Panc1 (cell line): Measurements from ENCODE around the gene TRIM17. TPM values are rescaled to one million over a fixed set of nuclear protein-coding genes. Genes with fewer than 3 reads are reported as not detected.

Source experiments
- ATAC-seq: fragments of 200-7000 bp; cut with Tn5 transposase; 2 replicates; pipeline ENCODE4 v1.9.1; 2020; ENCODE audit warnings: mild to moderate bottlenecking, moderate library complexity
- BruUV-seq: library from RNA; stranded (reverse); fragments of 400-500 nt; replicated peaks from 2 replicates; lab custom pipeline; 2021; lab: Mats Ljungman, UMichigan
- CTCF ChIA-PET: fragments of 300-600 bp; sonication (Branson Sonifier 250); formaldehyde crosslinking; loops from one replicate; lab custom pipeline; 2022; ENCODE audit warnings: antibody characterized with exemption; lab: Charles Lee
- POLR2A ChIA-PET: fragments of 300-600 bp; sonication (Branson Sonifier 250); formaldehyde crosslinking; loops from one replicate; lab custom pipeline; 2022; ENCODE audit warnings: antibody characterized with exemption; lab: Charles Lee
- DNase-seq: peaks from one replicate; pipeline ENCODE4 v3.0.0-alpha.2; 2010; ENCODE audit warnings: low read depth, low spot score
- H3K27ac ChIP-seq: 2 replicates; pipeline ENCODE4 v1.5.1; 2011; ENCODE audit warnings: mild to moderate bottlenecking, low read length, inconsistent platforms
- H3K27me3 ChIP-seq: fragments of 200-500 bp; sonication (Bioruptor generic); 2 replicates; pipeline ENCODE4 v1.6.0; 2014; ENCODE audit warnings: low read length, inconsistent platforms; ENCODE audit not compliant: control insufficient read depth, insufficient read depth
- H3K36me3 ChIP-seq: fragments of 200-500 bp; sonication (Bioruptor generic); 2 replicates; pipeline ENCODE4 v1.5.1; 2014; ENCODE audit warnings: inconsistent platforms, mild to moderate bottlenecking, low read length, moderate library complexity; ENCODE audit not compliant: control insufficient read depth, insufficient read depth
- H3K4me1 ChIP-seq: 2 replicates; pipeline ENCODE4 v1.5.1; 2011; ENCODE audit warnings: inconsistent platforms, mild to moderate bottlenecking, low read length, moderate library complexity; ENCODE audit not compliant: control insufficient read depth, insufficient read depth
- H3K4me3 ChIP-seq, 2 experiments: 2 replicates each; pipeline ENCODE4 v1.5.1; 2011 to 2012; ENCODE audit warnings: low read depth in 2 of 2, low read length in 2 of 2, mild to moderate bottlenecking in 2 of 2, inconsistent platforms in 1 of 2, moderate library complexity in 1 of 2
- H3K9me3 ChIP-seq: fragments of 200-500 bp; sonication (Bioruptor generic); 2 replicates; pipeline ENCODE4 v1.5.1; 2014; ENCODE audit warnings: low read depth, mild to moderate bottlenecking, inconsistent platforms, low read length, moderate library complexity; ENCODE audit not compliant: control insufficient read depth, insufficient read depth
- POLR2AphosphoS5 ChIP-seq: IDR thresholded peaks from 2 replicates; pipeline ENCODE4 v1.6.1; 2012; ENCODE audit warnings: mild to moderate bottlenecking, low read depth, low read length, moderate library complexity
- SIN3A ChIP-seq: IDR thresholded peaks from 2 replicates; pipeline ENCODE4 v1.6.1; 2012; ENCODE audit warnings: low read depth, mild to moderate bottlenecking, low read length, moderate library complexity, borderline replicate concordance; ENCODE audit not compliant: insufficient read depth
- TCF7L2 ChIP-seq: IDR thresholded peaks from 2 replicates; pipeline ENCODE4 v1.6.1; 2011; ENCODE audit warnings: mild to moderate bottlenecking, low read depth, low read length, inconsistent platforms
- in situ Hi-C: cut with HindIII; loops from 2 replicates; pipeline ENCODE4 v1.10.0; 2016; ENCODE audit warnings: low sequenced_read_pairs, low pct_unique_long_range_greater_than_20kb
- intact Hi-C: fragments of 100-400 bp; cut with micrococcal nuclease; formaldehyde crosslinking; loops from one replicate; pipeline ENCODE4 v1.10.0; 2022; ENCODE audit not compliant: unreplicated experiment
- total RNA-seq: library from RNA; stranded (reverse); gene quantifications from one replicate; pipeline ENCODE4 v1.2.1, GENCODE V29; 2021; ENCODE audit not compliant: unreplicated experiment
- TF ChIP-seq, protein P1 (sequence below), 2 experiments: IDR thresholded peaks; 2 replicates each; pipeline ENCODE4 v1.6.1; 2011 to 2012; ENCODE audit warnings: low read depth in 2 of 2, control low read depth in 1 of 2, low read length in 1 of 2, mild to moderate bottlenecking in 1 of 2, moderate library complexity in 1 of 2; ENCODE audit not compliant: insufficient read depth in 1 of 2
- TF ChIP-seq, protein P2 (sequence below): fragments of 450-650 bp; IDR thresholded peaks from 2 replicates; pipeline ENCODE4 v1.5.1; 2017; ENCODE audit warnings: mild to moderate bottlenecking

TRIM17 gene
- total RNA-seq, 1 experiment from 2014 or later = 1.2 TPM

DNA sequence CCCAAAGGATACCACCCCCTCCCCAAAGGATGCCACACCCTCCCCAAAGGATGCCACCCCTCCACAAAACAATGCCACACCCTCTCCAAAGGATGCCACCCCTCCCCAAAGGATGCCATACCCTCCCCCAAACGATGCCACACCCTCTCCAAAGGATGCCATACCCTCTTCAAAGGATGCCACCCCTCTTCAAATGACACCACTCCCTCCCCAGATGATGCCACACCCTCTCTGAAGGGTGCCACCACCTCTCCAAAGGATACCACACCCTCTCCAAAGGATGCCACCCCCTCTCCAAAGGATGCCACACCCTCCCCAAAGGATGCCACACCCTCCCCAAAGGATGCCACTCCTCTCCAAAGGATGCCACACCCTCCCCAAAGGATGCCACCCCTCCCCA lies 21.6 kb upstream of the TRIM17 start:
- Histone ChIP-seq H3K4me3 (no peak overlapping the region), H3K36me3 (no peaks in the 10 kb centered on the region), H3K9me3 (no peaks in the 10 kb centered on the region), H3K27ac (no peak overlapping the region), H3K27me3 (0 out of 2 replicates have a peak, but pooled peaks cover 2% of the 10 kb centered on the region), H3K4me1 (no peaks in the 10 kb centered on the region; the same call in 1 of the 2 replicates)
- ATAC-seq = no peak
- ChIA-PET POLR2A (no interaction called here), CTCF (no interaction called here)
- intact Hi-C loops (no loop called here), in situ Hi-C loops (no loop called here)
- no TSS peak for BruUV-seq
- no peak for DNase-seq
- TF ChIP-seq TCF7L2 (no peak), POLR2AphosphoS5 (no peak), SIN3A (no peak)
- TF ChIP-seq, protein P1, sequence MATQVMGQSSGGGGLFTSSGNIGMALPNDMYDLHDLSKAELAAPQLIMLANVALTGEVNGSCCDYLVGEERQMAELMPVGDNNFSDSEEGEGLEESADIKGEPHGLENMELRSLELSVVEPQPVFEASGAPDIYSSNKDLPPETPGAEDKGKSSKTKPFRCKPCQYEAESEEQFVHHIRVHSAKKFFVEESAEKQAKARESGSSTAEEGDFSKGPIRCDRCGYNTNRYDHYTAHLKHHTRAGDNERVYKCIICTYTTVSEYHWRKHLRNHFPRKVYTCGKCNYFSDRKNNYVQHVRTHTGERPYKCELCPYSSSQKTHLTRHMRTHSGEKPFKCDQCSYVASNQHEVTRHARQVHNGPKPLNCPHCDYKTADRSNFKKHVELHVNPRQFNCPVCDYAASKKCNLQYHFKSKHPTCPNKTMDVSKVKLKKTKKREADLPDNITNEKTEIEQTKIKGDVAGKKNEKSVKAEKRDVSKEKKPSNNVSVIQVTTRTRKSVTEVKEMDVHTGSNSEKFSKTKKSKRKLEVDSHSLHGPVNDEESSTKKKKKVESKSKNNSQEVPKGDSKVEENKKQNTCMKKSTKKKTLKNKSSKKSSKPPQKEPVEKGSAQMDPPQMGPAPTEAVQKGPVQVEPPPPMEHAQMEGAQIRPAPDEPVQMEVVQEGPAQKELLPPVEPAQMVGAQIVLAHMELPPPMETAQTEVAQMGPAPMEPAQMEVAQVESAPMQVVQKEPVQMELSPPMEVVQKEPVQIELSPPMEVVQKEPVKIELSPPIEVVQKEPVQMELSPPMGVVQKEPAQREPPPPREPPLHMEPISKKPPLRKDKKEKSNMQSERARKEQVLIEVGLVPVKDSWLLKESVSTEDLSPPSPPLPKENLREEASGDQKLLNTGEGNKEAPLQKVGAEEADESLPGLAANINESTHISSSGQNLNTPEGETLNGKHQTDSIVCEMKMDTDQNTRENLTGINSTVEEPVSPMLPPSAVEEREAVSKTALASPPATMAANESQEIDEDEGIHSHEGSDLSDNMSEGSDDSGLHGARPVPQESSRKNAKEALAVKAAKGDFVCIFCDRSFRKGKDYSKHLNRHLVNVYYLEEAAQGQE (IDR thresholded peaks at IDR 0.05; ENCODE audit: insufficient read depth in 1 of 2, low read depth in 2 of 2, low read length in 1 of 2) = no peak
- TF ChIP-seq, protein P2, sequence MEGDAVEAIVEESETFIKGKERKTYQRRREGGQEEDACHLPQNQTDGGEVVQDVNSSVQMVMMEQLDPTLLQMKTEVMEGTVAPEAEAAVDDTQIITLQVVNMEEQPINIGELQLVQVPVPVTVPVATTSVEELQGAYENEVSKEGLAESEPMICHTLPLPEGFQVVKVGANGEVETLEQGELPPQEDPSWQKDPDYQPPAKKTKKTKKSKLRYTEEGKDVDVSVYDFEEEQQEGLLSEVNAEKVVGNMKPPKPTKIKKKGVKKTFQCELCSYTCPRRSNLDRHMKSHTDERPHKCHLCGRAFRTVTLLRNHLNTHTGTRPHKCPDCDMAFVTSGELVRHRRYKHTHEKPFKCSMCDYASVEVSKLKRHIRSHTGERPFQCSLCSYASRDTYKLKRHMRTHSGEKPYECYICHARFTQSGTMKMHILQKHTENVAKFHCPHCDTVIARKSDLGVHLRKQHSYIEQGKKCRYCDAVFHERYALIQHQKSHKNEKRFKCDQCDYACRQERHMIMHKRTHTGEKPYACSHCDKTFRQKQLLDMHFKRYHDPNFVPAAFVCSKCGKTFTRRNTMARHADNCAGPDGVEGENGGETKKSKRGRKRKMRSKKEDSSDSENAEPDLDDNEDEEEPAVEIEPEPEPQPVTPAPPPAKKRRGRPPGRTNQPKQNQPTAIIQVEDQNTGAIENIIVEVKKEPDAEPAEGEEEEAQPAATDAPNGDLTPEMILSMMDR = no peak

DNA sequence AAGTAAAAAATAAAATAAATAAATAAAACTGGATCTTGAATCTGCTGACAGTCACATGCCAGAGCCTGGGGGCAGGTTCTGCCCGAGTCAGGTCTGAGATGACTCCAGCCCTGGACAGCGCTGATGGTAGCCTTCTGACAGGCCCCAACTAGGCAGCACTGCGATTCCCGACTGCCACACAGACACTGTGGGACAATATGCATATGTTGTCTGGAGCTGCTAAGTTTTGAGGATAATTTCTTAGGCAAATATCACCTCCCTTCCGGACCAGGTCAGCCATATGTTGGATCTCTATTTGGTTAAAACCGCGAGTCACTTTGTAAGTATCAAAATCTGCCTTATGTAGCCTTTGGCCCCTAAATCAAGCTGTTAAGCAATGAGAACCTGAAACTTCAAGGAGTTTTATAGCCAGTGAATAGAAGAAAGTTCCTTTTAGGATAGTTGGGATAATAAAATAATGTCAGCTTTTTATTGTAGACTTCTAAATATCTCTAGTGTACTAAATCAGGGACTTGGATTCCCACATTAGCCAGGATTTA lies 20.8 kb upstream of the TRIM17 start:
- Histone ChIP-seq H3K27me3 (0 out of 2 replicates have a peak, but pooled peaks cover 2% of the 10 kb centered on the region), H3K36me3 (no peaks in the 10 kb centered on the region), H3K4me3 (no peak overlapping the region), H3K9me3 (no peaks in the 10 kb centered on the region), H3K27ac (no peak overlapping the region), H3K4me1 (no peaks in the 10 kb centered on the region; the same call in 1 of the 2 replicates)
- in situ Hi-C loops (no loop called here), intact Hi-C loops (no loop called here)
- TF ChIP-seq TCF7L2 = no peak
- TF ChIP-seq, protein P2 = no peak
- no peak for TF ChIP-seq POLR2AphosphoS5
- TF ChIP-seq, protein P1 (IDR thresholded peaks at IDR 0.05; ENCODE audit: insufficient read depth in 1 of 2, low read depth in 2 of 2, low read length in 1 of 2) = no peak
- TF ChIP-seq SIN3A = no peak
- no peak for ATAC-seq
- CTCF ChIA-PET = no interaction called here
- POLR2A ChIA-PET = no interaction called here
- BruUV-seq = no TSS peak
- DNase-seq = no peak
